Activated CD8-positive, alpha-beta memory T cell treated with anti-CD3 and anti-CD28 coated beads, Interleukin-2, amount 50 U/mL, for 1 hour (primary cell): Measurements from ENCODE around the gene DCDC2.
"Not testable (repeated sequence)": the region's sequence is repeated elsewhere in the genome, so short reads cannot be mapped to it uniquely, and the experiment has no call there.

Source experiments
- DNase-seq: peaks from one replicate; pipeline ENCODE4 v3.0.0-alpha.2; 2020; ENCODE audit errors: extremely low read depth

Gene DCDC2

DNA sequence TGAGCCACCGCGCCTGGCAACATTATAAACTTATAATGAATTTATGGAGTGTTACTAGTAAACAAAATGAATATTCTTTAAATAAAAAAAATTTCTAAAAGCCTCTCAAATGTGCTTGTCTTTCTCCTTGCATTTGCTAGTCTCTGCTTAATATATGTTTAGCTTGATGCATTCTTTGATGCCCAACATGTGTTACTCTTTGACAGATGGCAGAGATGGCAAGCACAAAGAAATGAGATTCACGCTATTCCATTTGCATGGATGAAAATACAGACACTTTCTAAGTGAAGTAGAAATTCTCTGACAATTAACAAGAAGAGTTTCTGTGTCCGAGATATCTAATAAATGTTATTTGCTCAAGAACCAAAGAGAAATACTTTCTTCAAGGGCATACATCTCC, 30.1 kb downstream of the DCDC2 start:
- no peak for DNase-seq

DNA sequence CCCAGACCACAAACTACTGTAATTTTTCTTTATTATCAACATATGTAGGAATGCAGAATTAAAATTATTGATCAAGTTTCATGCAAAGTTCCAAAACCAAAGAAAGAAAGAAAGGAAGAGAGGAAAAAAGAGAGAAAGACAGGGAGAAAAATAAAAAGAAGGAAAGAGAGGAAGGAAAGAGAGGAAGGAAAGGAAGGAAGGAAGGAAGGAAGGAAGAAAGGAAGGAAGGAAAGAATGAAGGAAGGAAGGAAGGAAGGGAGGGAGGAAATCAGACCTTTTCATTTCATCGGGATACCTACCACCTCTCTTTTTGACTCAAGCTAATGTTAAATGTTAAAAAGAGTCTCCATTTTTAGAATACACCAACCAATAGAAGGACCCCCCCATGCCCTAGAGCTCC, 31.9 kb downstream of the DCDC2 start:
- no peak for DNase-seq

DNA sequence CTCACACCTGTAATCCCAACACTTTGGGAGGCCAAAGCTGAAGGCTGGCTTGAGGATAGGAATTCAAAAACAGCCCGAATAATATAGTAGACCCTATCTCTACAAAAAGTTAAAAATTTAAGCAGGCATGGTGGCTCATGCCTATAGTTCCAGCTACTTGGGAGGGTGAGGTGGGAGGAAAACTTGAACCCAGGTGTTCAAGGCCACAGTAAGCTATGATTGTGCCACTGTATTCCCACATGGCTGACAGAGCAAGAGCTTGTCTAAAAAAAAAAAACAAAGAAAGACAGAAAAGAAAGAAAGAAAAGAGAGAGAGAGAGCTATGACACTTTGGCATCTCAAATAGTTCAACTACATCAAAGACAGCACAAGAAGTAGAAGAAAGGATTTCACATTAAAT, 33.2 kb downstream of the DCDC2 start:
- DNase-seq: no peak

DNA sequence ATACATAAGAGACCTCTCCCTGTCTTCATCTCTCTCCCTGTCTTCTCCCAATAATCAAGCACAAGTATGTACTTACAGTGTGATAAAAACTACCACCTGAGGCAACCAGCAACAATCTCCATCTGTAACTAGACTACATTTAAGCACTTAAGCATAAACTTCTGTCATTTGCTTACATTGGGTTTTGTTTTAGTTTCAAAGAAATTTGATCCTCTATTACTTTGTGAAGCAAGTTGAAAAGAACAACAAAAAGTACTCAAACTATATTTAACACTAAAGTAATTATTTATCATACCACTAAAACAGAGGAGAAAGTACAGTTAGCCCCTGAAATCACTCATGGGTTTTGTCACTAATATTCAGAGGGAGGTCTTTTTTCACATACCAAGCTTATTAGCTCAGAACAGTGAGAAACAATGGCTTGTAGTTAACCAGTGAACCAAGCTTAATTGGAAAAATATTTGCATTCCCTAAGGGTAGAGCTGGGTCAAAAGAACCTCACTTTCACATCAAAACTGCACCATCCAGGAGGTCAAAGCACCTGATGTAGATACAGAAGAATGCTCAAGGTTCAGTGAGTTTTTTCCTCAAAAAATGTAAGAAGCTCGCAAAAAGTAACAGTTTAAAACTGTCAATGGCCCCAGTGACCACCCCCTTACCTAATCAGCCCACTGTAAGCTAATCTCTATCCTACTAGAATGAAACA, 34.1 kb downstream of the DCDC2 start:
- DNase-seq: no peak

DNA sequence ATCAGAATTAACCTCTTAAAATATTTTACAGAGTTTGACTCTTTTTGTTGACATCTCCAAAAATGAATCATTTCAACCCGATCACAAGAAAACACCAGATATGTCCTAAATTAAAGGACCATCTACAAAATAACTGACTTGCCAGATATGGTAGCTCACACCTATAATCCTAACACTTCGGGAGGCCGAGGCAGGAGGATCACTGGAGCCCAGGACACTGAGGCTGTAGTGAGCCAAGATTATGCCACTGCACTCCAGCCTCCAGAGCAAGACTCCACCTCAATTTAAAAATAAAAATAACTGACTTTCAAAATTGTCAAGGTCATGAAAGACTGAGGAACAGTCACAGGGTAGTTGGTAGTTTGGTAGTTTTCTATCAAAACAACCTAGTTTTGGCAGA, 34.9 kb downstream of the DCDC2 start:
- no peak for DNase-seq

DNA sequence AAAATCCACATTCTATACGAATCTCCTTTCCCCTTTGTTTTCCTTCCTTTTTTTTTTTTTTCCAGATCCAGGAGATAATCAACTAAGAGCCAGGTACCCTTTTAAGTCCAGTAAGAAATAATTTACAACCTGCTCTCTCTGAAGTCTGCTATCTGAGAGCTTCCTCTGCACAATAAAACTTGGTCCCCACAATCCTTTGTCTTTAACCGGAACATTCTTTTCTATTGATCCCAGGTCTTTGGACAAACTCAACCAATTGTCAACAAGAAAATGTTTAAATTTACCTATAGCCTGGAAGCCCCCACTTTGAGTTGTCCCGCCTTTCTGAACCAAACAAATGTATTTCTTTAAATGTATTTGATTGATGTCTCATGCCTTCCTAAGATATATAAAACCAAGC, 35.4 kb downstream of the DCDC2 start:
- DNase-seq: not testable (repeated sequence)

DNA sequence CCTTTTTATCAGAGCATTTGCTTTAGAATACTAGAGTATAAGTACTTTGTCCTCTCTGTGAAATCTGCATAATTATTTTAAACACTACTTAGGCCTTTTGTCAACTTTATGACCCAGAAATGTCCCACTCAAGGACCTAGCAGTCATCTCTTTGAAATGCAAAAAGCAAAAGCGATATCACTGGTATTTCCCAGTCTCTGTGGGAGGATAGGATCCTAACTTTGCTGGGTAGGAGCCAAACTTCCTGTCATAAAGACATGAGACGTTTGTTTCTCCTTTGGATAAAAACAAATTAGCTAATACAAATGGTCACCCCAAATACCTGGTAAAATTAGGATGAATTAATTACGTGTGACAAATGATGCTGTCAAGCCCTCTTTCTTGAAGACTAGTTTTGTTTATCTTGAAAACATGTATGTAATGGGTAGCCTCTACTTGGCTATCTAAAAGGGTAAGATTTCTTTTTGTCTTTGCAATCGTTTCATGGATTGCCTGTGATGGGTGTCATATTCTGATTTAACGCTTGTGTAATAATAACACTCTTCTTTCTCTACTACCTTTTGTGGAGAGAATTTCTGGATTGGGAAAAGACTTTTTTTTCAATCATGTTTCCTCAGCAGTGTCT, 36.2 kb downstream of the DCDC2 start:
- DNase-seq: no peak

DNA sequence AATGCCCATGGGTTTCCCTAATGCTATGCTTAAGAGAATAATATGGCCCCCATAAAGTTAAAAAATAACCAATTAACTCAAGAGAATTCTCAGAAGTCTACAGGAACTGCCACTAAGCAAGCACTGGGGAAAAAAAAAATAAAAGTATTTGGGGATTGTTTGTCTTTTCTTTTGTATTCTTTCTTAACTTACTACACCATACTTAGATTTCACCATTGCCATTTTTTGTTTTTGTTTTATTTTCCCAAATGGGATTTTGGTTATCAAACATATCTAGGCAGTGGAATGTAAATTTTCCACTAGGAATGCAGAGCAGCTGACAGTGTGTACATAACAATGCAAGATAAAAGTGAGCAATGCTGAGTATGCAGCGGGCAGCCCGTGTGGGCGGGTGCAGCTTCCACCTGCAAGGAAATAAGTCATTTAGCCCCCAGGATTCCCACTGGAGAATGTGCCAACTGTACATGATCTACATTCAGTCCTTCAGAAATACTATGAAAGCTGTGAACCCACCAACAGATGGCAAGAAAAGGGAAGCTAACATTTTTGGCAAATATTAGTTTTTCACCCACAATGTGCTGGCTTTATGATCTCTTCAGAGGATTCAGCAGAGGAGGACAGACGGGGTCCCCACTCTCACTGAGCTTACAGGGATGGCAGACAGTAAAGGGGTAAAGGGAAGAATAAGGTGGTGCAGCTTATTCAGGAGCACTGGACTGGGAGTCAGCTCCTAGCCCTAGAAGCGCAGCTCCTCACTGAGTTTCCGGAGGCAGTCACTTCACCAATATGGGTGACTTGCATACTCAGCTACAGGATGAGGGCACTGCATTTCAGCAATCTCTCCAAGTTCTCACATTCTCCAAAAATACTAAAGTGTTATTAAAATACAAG, 44.4 kb downstream of the DCDC2 start:
- DNase-seq: no peak

DNA sequence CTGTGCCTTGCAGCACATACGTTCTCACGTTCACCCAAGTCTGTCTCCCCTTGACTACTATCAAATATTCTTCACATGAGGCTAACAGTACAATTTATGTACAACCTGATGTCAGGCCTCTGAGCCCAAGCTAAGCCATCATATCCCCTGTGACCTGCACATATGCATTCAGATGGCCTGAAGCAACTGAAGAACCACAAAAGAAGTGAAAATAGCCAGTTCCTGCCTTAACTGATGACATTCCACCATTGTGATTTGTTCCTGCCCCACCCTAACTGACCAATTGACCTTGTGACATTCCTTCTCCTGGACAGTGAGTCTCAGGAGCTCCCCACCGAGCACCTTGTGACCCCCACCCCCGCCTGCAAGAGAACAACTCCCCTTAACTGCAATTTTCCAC, 46.1 kb downstream of the DCDC2 start:
- DNase-seq: not testable (repeated sequence)

DNA sequence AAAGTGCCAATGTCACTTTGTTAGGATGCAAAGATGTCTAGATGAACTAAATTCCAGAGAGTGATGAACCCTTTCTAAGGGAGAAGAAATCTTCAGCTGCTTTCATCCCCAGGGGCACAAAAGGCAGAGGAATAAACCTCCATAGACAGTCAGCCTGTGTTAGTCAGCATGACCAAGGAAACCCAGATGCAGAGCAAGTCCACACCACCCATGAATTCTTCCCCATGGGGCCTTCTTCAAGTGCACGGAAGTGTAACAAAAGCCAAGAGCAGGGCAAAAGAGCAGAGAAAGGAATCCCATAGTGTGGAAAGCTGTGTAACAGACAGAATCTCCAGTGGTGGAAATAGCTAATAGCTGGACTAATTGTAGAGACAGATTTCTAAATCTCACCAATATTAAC, 50.0 kb downstream of the DCDC2 start:
- no peak for DNase-seq

DNA sequence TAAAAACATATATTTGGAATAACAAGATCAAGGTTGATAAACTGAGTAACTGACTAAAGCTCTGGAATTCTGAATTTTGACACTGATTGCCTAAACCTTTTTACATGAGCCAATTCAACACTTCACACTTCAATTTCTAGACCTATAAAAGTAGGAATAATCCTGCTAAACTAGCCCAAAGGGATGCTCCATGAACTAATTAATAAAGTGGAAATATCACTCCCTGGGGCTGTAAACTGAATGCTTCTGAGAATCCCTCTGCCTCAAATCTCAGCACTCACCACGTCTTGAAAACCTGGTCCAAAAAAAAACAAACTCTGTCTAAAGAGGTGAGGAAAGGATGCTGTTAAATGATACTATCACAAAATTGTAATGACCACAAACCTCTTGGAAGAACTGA, 50.9 kb downstream of the DCDC2 start:
- DNase-seq: no peak

DNA sequence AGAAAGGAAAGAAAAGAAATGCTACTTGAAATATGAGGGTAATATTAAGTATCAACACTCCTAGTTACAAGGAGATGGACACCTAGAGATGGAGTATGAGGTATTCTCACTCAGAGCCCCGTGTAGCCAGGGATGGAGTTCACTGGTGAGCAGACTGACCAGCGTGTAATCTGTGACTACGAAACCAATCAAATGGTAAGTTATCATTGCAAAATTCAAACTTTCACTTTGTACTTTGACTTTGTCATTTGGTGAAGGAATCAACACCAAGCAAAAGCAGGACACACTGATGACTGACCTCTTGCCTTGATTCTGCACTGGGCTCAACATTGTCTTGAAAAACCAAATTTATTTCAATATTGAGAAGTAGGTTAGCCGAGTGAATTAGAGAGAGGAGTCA, 51.8 kb downstream of the DCDC2 start:
- DNase-seq: no peak

DNA sequence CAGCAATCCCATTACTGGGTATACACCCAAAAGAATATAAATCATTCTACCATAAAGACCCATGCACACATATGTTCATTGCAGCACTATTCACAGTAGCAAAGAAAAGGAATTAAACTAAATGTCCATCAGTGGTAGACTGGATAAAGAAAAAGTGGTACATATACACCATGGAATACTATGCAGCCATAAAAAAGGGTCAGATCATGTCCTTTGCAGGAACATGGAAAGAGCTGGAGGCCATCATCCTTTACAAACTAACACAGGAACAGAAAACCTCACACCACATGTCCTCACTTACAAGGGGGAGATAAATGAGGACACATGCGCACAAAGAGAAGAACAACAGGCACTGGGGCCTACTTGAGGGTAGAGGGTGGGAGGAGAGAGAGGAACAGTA, 60.9 kb downstream of the DCDC2 start:
- no peak for DNase-seq

DNA sequence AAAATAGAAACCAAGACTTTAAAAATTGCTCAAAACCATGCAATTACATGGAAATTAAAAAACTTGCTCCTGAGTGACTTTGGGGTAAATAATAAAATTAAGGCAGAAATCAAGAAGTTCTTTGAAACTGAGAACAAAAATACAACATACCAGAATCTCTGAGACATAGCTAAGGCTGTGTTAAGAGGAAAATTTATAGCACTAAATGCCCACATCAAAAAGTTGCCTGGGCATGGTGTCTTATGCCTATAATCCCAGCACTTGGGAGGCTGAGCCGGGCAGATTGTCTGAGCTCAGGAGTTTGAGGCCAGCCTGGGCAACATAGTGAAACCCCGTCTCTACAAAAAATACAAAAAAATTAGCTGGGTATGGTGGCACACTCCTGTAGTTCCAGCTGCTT, 64.0 kb downstream of the DCDC2 start:
- DNase-seq: not testable (repeated sequence)

DNA sequence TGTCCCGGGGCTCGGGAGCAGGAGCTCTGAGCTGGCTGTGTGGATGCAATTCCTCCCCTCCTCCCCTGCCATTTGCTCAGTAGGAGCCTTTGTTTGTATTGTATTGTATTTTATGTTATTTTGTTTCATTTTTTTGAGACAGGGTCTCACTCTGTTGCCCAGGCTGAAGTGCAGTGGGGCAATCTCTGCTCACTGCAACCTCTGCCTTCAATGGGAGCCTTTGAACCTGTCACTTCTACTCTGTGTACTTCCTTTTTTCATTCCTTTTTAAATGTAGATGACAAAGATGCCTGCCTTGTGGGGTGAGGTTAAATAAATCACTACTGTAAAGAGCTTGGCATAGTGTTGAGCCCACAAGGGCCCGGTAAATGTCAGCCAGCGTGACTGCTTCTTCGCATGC, 70.6 kb downstream of the DCDC2 start:
- DNase-seq: no peak

DNA sequence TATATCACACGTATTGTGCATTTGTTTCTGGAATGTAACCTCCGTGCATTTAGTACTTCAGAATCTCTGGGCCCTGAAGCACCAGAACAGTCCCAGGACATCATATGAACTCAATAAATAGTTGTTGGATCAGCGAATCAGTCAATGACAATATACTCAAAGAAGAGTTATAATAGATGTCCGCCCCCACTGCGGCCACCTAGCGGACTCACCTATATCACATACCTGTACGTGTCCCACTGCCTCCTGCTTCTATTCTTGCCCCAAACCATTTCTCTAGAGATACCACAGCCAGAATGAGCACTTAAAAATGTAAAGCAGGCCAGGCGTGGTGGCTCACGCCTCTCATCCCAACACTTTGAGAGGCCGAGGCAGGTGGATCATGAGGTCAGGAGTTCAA, 73.9 kb downstream of the DCDC2 start:
- DNase-seq: no peak

DNA sequence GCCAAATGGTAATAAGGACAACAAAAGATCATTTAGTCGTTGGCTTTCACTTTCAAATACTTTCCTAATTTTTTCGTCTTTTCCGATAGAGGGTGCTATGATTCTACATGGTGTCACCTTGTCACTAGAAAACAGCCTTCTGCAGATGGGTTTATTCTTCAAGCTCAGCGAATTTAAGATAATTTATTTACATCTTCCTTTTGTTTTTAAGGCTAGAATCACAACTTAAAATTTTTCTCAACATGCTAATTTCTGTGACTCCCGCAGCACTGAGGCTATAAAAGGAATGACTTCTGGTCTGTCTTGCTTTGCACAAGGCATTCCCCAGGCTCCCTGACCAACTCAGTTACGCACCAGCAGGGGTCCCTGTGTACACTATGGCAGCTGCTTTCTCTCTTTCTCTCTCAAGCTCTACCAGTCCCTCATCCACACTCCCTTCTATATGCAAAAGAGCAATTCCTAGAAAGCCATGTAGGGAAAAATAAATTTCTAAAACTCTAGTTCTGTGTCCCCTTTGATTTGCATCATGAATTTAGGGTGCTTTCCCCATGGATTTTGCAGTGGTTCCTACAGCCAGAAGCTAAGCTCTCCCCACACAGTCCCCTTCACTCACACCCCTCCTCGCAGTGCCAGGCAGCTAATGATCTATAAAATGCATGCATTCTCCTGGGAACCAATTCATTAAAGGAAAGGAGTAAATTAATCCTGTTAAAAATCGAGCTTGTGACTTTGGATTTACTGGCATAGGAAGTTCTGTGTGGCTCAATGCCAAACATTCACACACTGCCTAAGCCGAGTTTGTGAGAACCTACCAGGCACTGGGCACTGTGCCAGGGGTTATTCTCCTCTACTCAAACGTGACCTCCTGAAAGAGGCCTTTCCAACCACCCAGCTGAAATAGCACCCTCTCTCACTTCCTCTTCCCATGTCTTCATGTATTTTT, 74.5 kb downstream of the DCDC2 start:
- DNase-seq: no peak

DNA sequence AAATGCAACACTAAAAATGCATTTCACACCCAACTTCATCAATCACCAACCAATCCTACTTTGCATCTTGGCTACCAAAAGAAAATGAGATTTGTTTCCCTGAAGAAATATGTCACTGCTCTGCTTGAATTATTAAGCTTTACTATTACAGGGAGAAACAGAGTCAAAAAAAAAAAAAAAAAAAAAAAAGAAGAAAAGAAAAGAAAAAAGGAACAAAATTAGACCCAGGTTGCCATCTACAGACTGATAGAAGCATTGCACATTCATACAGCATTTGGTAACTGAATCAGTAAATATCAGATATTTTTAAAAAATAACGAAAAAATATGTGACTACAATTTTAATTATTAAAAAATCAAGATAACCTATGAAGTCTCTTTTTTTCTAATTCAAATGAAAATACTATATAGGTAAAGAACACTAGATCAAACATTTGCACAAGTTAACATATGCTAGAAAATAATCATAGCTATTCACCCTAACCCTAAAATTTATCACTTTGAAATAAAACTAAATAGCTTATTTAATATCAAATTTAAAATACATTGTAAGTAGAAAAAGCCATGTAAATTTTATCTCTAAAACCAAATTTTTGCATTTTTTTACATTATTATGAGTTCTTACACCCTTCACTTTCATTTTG, 83.3 kb downstream of the DCDC2 start:
- no peak for DNase-seq

DNA sequence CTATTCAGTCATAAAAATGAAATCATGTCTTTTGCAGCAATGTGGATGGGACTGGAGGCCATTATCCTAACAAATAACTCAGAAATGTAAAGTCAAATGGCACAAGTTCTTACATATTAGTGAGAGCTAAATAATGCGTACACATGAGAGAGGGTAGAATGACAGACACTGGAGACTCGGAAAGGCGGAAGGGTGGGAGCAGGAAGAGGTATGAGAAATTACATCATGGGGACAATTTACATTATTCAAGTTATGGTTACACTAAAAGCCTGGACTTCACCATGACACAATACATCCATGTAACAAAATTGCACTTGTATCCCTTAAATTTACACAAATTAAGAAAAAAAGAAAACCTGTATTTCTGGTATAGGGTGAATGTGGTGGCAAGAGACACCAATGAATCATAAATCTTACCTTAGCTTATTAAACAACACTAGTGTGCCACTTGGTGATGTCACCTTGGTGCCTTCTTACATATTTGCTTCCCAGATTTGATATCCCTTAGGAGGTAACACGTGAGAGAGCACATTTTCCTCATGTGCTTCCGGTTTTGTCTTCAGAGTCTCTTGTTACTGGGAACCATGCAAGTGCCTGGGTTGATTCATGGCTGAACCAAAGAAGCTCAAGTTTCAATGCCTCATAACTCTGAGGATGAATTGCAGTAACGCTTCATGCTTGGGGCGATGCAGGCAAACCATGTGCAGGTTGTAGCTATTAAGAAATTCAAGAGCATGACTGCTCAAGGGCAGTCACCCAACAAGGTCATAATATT, 84.6 kb downstream of the DCDC2 start:
- no peak for DNase-seq

DNA sequence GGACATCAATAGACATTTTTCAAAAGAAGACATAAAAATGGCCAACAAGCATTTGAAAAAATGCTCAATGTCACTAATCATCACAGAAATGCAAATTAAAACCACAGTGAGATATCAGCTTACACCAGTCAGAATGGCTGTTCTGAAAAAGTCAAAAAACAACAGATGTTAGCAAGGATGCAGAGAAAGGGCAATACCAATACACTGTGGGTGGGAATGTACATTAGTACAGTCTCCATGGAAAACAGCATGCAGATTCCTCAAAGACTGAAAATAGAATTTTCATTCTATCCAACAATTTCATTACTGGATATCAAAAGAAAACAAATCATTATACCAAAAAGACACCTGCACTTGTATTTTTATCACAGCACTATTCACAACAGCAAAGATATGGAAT, 85.3 kb downstream of the DCDC2 start:
- no peak for DNase-seq
